ENCODE data around the gene YBEY. TPM values are rescaled to one million over a fixed set of nuclear protein-coding genes. Genes with fewer than 3 reads are reported as not detected.

YBEY gene
- total RNA-seq, 1 experiment from 2014 or later, result 38.2 TPM

GRCh38 chr21:46289655-46290179, 3.6 kb downstream of the YBEY start:
- TF ChIP-seq CTCF (conservative IDR thresholded peaks at IDR 0.05; ENCODE audit: low read depth, low read length) (no peak), EZH2 (IDR thresholded peaks at IDR 0.05; ENCODE audit: low read length, unreplicated experiment) (no peak), EZH2phosphoT487 (IDR thresholded peaks at IDR 0.05; ENCODE audit: borderline replicate concordance, low read length) (no peak)
- Histone ChIP-seq H3K9me2 (replicated peaks; ENCODE audit: low read length) (no peaks in the 10 kb centered on the region), H3K27ac (ENCODE audit: low read length) (no peak overlapping the region), H3F3A (ENCODE audit: low read length, unreplicated experiment) (no peaks in the 10 kb centered on the region), H3K9ac (ENCODE audit: low read length) (no peak overlapping the region), H3K4me1 (ENCODE audit: insufficient read depth, low read length) (peaks cover 10% of the 10 kb centered on the region), H2AFZ (ENCODE audit: low read length) (no peak overlapping the region), H3K9me3 (ENCODE audit: low read length) (no peaks in the 10 kb centered on the region), H3K36me3 (ENCODE audit: low read depth, low read length) (peaks cover 9% of the 10 kb centered on the region; the same call in 1 of the 2 replicates), H3K4me3 (ENCODE audit: low read length) (no peak overlapping the region), H3K27me3 (ENCODE audit: low read length) (no peaks in the 10 kb centered on the region), H4K20me1 (ENCODE audit: low read length) (no peaks in the 10 kb centered on the region), H3K79me2 (ENCODE audit: low read length) (peaks cover 19% of the 10 kb centered on the region), H3K4me2 (ENCODE audit: low read length) (no peak overlapping the region)
- intact Hi-C loops (cut with micrococcal nuclease), result loop anchor here (5.0 kb wide), 1 partner anchor 142 kb away; no protein-coding TSS in a partner anchor
- POLR2A ChIA-PET (ENCODE audit: unreplicated experiment), result no interaction called here
- BruUV-seq (replicated peaks), result no TSS peak
- CTCF ChIA-PET, result no interaction called here
- DNase-seq (no peak), ATAC-seq (no peak)

DNA sequence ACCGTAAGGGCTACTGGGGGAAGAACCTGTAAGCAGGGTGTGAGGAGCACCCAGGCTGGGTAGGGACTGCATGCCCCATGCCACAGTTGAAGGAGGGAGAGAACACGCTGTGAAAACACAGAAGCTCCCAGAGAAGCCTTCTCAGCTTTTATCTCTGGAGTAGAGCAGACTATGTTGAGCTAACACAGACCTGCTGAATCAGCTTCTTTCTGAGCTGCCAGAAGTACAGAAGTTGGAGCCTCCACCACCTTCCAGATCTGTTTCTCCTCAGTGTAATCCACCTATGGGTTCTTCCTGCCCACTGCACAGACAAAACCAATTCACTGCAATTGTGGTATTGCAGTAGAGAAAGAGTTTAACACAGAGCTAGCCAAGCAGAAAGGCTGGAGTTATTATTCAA, 5.4 kb downstream of the YBEY start:
- POLR2A ChIA-PET (ENCODE audit: unreplicated experiment), result no interaction called here

More for the DNA sequence above, 5.4 kb downstream of the YBEY start:
- Histone ChIP-seq H3K4me2 (ENCODE audit: low read length) (no peak overlapping the region), H3K36me3 (ENCODE audit: low read depth, low read length) (peaks cover 9% of the 10 kb centered on the region; the same call in 1 of the 2 replicates), H3K4me3 (ENCODE audit: low read length) (no peak overlapping the region), H2AFZ (ENCODE audit: low read length) (no peak overlapping the region), H3K9me2 (replicated peaks; ENCODE audit: low read length) (no peaks in the 10 kb centered on the region), H3F3A (ENCODE audit: low read length, unreplicated experiment) (no peaks in the 10 kb centered on the region), H3K27me3 (ENCODE audit: low read length) (no peaks in the 10 kb centered on the region), H3K9me3 (ENCODE audit: low read length) (no peaks in the 10 kb centered on the region), H3K79me2 (ENCODE audit: low read length) (peaks cover 8% of the 10 kb centered on the region; the same call in 1 of the 2 replicates), H3K27ac (ENCODE audit: low read length) (no peak overlapping the region), H4K20me1 (ENCODE audit: low read length) (no peaks in the 10 kb centered on the region), H3K9ac (ENCODE audit: low read length) (no peak overlapping the region), H3K4me1 (ENCODE audit: insufficient read depth, low read length) (peaks cover 4% of the 10 kb centered on the region; the same call in 1 of the 2 replicates)
- CTCF ChIA-PET, result no interaction called here
- no peak for TF ChIP-seq EZH2 (IDR thresholded peaks at IDR 0.05; ENCODE audit: low read length, unreplicated experiment)
- TF ChIP-seq CTCF (conservative IDR thresholded peaks at IDR 0.05; ENCODE audit: low read depth, low read length), result no peak
- no peak for TF ChIP-seq EZH2phosphoT487 (IDR thresholded peaks at IDR 0.05; ENCODE audit: borderline replicate concordance, low read length)
- intact Hi-C loops (cut with micrococcal nuclease), result no loop called here
- no TSS peak for BruUV-seq (replicated peaks)
- no peak for ATAC-seq
- no peak for DNase-seq

Data from PC-3 (cell line).